ENCODE measurements around the gene PHETA1.

Gene PHETA1

GRCh38 chr12:111408686-111409402, 39.9 kb upstream of the PHETA1 start:
- no peak for TF ChIP-seq CTCF (IDR thresholded peaks at IDR 0.05; ENCODE audit: low read depth, low read length, missing control alignments)
- DNase-seq (ENCODE audit: extremely low read depth, low read depth) = no peak
- H3K4me3 ChIP-seq (replicated peaks; ENCODE audit: low read depth, low read length) = peak overlapping the region; percentile 98

GRCh38 chr12:111408116-111408440, 39.2 kb upstream of the PHETA1 start:
- TF ChIP-seq CTCF (IDR thresholded peaks at IDR 0.05; ENCODE audit: low read depth, low read length, missing control alignments) = no peak
- H3K4me3 ChIP-seq (replicated peaks; ENCODE audit: low read depth, low read length) = peak overlapping the region; percentile 98
- no peak for DNase-seq (ENCODE audit: extremely low read depth, low read depth)

GRCh38 chr12:111407377-111408115, 38.7 kb upstream of the PHETA1 start:
- no peak for DNase-seq (ENCODE audit: extremely low read depth, low read depth)
- TF ChIP-seq CTCF (IDR thresholded peaks at IDR 0.05; ENCODE audit: low read depth, low read length, missing control alignments) = no peak
- peak overlapping the region; percentile 98 for H3K4me3 ChIP-seq (replicated peaks; ENCODE audit: low read depth, low read length)

GRCh38 chr12:111406474-111407376, 37.8 kb upstream of the PHETA1 start:
- no peak for TF ChIP-seq CTCF (IDR thresholded peaks at IDR 0.05; ENCODE audit: low read depth, low read length, missing control alignments)
- H3K4me3 ChIP-seq (replicated peaks; ENCODE audit: low read depth, low read length) = peak overlapping the region; percentile 98
- DNase-seq (ENCODE audit: extremely low read depth, low read depth) = no peak

- H3K4me3 ChIP-seq (replicated peaks; ENCODE audit: low read depth, low read length) = peak within 1 kb of the TSS; percentile 98
- DNase-seq (ENCODE audit: extremely low read depth, low read depth) = no peak
- no peak for TF ChIP-seq CTCF (IDR thresholded peaks at IDR 0.05; ENCODE audit: low read depth, low read length, missing control alignments)
These were observed 37.1 kb upstream of the PHETA1 start, which contains the start of gene SH2B3 for GRCh38 chr12:111405859-111406473. Gene SH2B3, plus strand, starts transcription at chr12:111405923. Its CDS starts 12,223 bp downstream, at chr12:111418146.

- TF ChIP-seq CTCF (IDR thresholded peaks at IDR 0.05; ENCODE audit: low read depth, low read length, missing control alignments) = peak; percentile 43
- H3K4me3 ChIP-seq (replicated peaks; ENCODE audit: low read depth, low read length) = peak overlapping the region; percentile 98
- peak; percentile 72 for DNase-seq (ENCODE audit: extremely low read depth, low read depth)
These were observed 36.4 kb upstream of the PHETA1 start for GRCh38 chr12:111405149-111405858.
